Stimulated activated memory B cell treated with anti-CD40 and anti-IgM and Interleukin-4, amounts not matched to agents 10 μg/mL and 1 μg/mL and 100 μg/mL, for 72 hours (primary cell): ENCODE data around the gene PDE7B.

Source experiments
- ATAC-seq: fragments of 150-1000 bp; cut with Tn5 transposase; 2 replicates; pipeline ENCODE4 v1.10.0; 2021
- H3K27ac Mint-ChIP-seq: one replicate; pipeline ENCODE4 v1.8.0; 2022; ENCODE audit warnings: mild to moderate bottlenecking, mixed read lengths
- H3K27me3 Mint-ChIP-seq: one replicate; pipeline ENCODE4 v1.8.0; 2022; ENCODE audit warnings: mixed read lengths
- H3K36me3 Mint-ChIP-seq: one replicate; pipeline ENCODE4 v1.8.0; 2022; ENCODE audit warnings: mixed read lengths
- H3K4me1 Mint-ChIP-seq: one replicate; pipeline ENCODE4 v1.8.0; 2022; ENCODE audit warnings: mixed read lengths
- H3K4me3 Mint-ChIP-seq: one replicate; pipeline ENCODE4 v1.8.0; 2022; ENCODE audit warnings: mild to moderate bottlenecking, moderate library complexity, mixed read lengths
- H3K9me3 Mint-ChIP-seq: one replicate; pipeline ENCODE4 v1.8.0; 2022; ENCODE audit warnings: mixed read lengths

The PDE7B gene

GRCh38 chr6:136232701-136233100 lies 381.2 kb downstream of the PDE7B start:
- H3K9me3 Mint-ChIP-seq, result no peaks in the 10 kb centered on the region
- H3K27ac Mint-ChIP-seq, result no peak overlapping the region
- H3K36me3 Mint-ChIP-seq, result peaks cover 16% of the 10 kb centered on the region
- H3K27me3 Mint-ChIP-seq, result no peaks in the 10 kb centered on the region
- peaks cover 16% of the 10 kb centered on the region for H3K4me1 Mint-ChIP-seq
- no peak overlapping the region for H3K4me3 Mint-ChIP-seq
- no peak for ATAC-seq

GRCh38 chr6:136235233-136235564 lies 383.7 kb downstream of the PDE7B start:
- Mint-ChIP-seq H3K27me3 (no peaks in the 10 kb centered on the region), H3K27ac (no peak overlapping the region), H3K4me1 (no peaks in the 10 kb centered on the region), H3K36me3 (peaks cover 29% of the 10 kb centered on the region), H3K4me3 (no peak overlapping the region), H3K9me3 (no peaks in the 10 kb centered on the region)
- no peak for ATAC-seq

GRCh38 chr6:136236466-136237293 lies 385.2 kb downstream of the PDE7B start:
- Mint-ChIP-seq H3K4me3 (no peak overlapping the region), H3K9me3 (no peaks in the 10 kb centered on the region), H3K27ac (no peak overlapping the region), H3K27me3 (no peaks in the 10 kb centered on the region), H3K36me3 (peaks cover 24% of the 10 kb centered on the region), H3K4me1 (no peaks in the 10 kb centered on the region)
- no peak for ATAC-seq

- Mint-ChIP-seq H3K4me3 (no peak overlapping the region), H3K27me3 (no peaks in the 10 kb centered on the region), H3K36me3 (peaks cover 33% of the 10 kb centered on the region), H3K27ac (no peak overlapping the region), H3K4me1 (peaks cover 7% of the 10 kb centered on the region), H3K9me3 (no peaks in the 10 kb centered on the region)
- ATAC-seq, result no peak
Measured at GRCh38 chr6:136244061-136244616, 392.6 kb downstream of the PDE7B start.
